H1 (cell line): Measurements from ENCODE around the gene PSMB11. TPM values are rescaled to one million over a fixed set of nuclear protein-coding genes. Genes with fewer than 3 reads are reported as not detected.

Source experiments
- CTCF ChIA-PET: fragments of 300-600 bp; sonication (Branson Sonifier 250); formaldehyde crosslinking; loops from one replicate; lab custom pipeline; 2021; ENCODE audit not compliant: partially characterized antibody; lab: Charles Lee
- POLR2A ChIA-PET: fragments of 300-600 bp; sonication (Branson Sonifier 250); formaldehyde crosslinking; loops from one replicate; lab custom pipeline; 2021; ENCODE audit warnings: inconsistent platforms; ENCODE audit not compliant: partially characterized antibody; lab: Charles Lee
- DNase-seq, 2 experiments: peaks; one replicate each; pipeline versions ENCODE4 v3.0.0 to v3.0.0-alpha.2; 2010 to 2022; ENCODE audit warnings: low spot score in 2 of 2, low read depth in 1 of 2, mixed read lengths in 1 of 2
- FAIRE-seq: peaks from 2 replicates; lab custom pipeline; 2011; peaks lifted over from hg19 to GRCh38; lab: Jason Lieb, UNC
- H2AFZ ChIP-seq: 2 replicates; pipeline ENCODE4 v1.8.1; 2012; ENCODE audit warnings: low read length, inconsistent platforms
- H2AK5ac ChIP-seq: 2 replicates; pipeline ENCODE4 v1.6.1; 2013; ENCODE audit warnings: low read depth, low read length
- H2BK120ac ChIP-seq: replicated peaks from 2 replicates; pipeline ENCODE3; 2013; ENCODE audit warnings: low read depth, low read length, inconsistent platforms
- H2BK12ac ChIP-seq: 2 replicates; pipeline ENCODE4 v1.6.1; 2013; ENCODE audit warnings: low read depth, low read length
- H2BK15ac ChIP-seq: 2 replicates; pipeline ENCODE4 v1.6.1; 2013; ENCODE audit warnings: low read length
- H2BK20ac ChIP-seq: 2 replicates; pipeline ENCODE4 v1.6.1; 2013; ENCODE audit warnings: low read length
- H2BK5ac ChIP-seq: 2 replicates; pipeline ENCODE4 v1.6.1; 2013; ENCODE audit warnings: low read depth, low read length
- H3K14ac ChIP-seq: 2 replicates; pipeline ENCODE4 v1.6.1; 2013; ENCODE audit warnings: inconsistent platforms; ENCODE audit not compliant: insufficient read length
- H3K18ac ChIP-seq: 2 replicates; pipeline ENCODE4 v1.6.1; 2013; ENCODE audit warnings: low read length; ENCODE audit errors: extremely low read depth
- H3K23ac ChIP-seq: 2 replicates; pipeline ENCODE4 v1.6.1; 2013; ENCODE audit warnings: inconsistent platforms; ENCODE audit not compliant: insufficient read length
- H3K23me2 ChIP-seq: 2 replicates; pipeline ENCODE4 v1.6.1; 2013; ENCODE audit warnings: low read depth, low read length
- H3K27ac ChIP-seq: 2 replicates; pipeline ENCODE4 v1.6.1; 2011; ENCODE audit warnings: low read depth, low read length, inconsistent platforms
- H3K27me3 ChIP-seq, 4 experiments: replicated peaks in 1 of 4; 1 replicate in 1 of 4; 2 replicates in 3 of 4; pipeline versions ENCODE4 v1.6.1 to v1.8.1; 2011 to 2013; ENCODE audit warnings: low read length in 3 of 4, mild to moderate bottlenecking in 3 of 4, inconsistent platforms in 2 of 4, mixed read lengths in 2 of 4, moderate library complexity in 1 of 4; ENCODE audit not compliant: control insufficient read depth in 3 of 4, insufficient read depth in 3 of 4; ENCODE audit errors: extremely low read depth in 1 of 4
- H3K36me3 ChIP-seq, 4 experiments: 2 replicates each; pipeline versions ENCODE4 v1.6.1 to v1.8.1; 2011 to 2013; ENCODE audit warnings: mild to moderate bottlenecking in 4 of 4, low read length in 3 of 4, moderate library complexity in 2 of 4, control low read depth in 1 of 4, inconsistent platforms in 1 of 4; ENCODE audit not compliant: insufficient read depth in 4 of 4, control insufficient read depth in 2 of 4
- H3K4ac ChIP-seq: replicated peaks from 2 replicates; pipeline ENCODE3; 2013; ENCODE audit warnings: low read length, low read depth, mixed read lengths, inconsistent platforms; ENCODE audit not compliant: insufficient read length
- H3K4me1 ChIP-seq, 4 experiments: replicated peaks in 1 of 4; 1 replicate in 1 of 4; 2 replicates in 3 of 4; pipeline versions ENCODE4 v1.6.1 to v1.8.1; 2011 to 2013; ENCODE audit warnings: low read length in 3 of 4, inconsistent platforms in 2 of 4, mixed read lengths in 1 of 4; ENCODE audit not compliant: insufficient read depth in 4 of 4, control insufficient read depth in 3 of 4
- H3K4me2 ChIP-seq, 2 experiments: 2 replicates each; pipeline versions ENCODE4 v1.6.1 to v1.8.1; 2011 to 2013; ENCODE audit warnings: low read depth in 2 of 2, low read length in 2 of 2, control low read depth in 1 of 2, inconsistent platforms in 1 of 2, mild to moderate bottlenecking in 1 of 2; ENCODE audit not compliant: insufficient read depth in 1 of 2
- H3K4me3 ChIP-seq, 4 experiments: fragments of 200-600, 300-600 bp in 1 of 4; sonication (generic), shearing (Covaris generic), sonication (Bioruptor Twin) in 1 of 4; 2 replicates each; pipeline versions ENCODE4 v1.5.1 to v1.8.1; 2011 to 2016; ENCODE audit warnings: low read length in 4 of 4, low read depth in 3 of 4, control low read depth in 2 of 4, inconsistent platforms in 2 of 4, mild to moderate bottlenecking in 2 of 4, mixed read lengths in 1 of 4, moderate library complexity in 1 of 4; ENCODE audit not compliant: insufficient read depth in 2 of 4; ENCODE audit errors: extremely low read depth in 1 of 4
- H3K56ac ChIP-seq: replicated peaks from 2 replicates; pipeline ENCODE3; 2013; ENCODE audit warnings: low read depth, mild to moderate bottlenecking, mixed read lengths, low read length, inconsistent platforms; ENCODE audit not compliant: insufficient read length
- H3K79me1 ChIP-seq: 2 replicates; pipeline ENCODE4 v1.6.1; 2013; ENCODE audit warnings: low read depth, low read length, control low read depth
- H3K79me2 ChIP-seq, 2 experiments: 2 replicates each; pipeline versions ENCODE4 v1.6.1 to v1.8.1; 2012 to 2013; ENCODE audit warnings: low read length in 2 of 2, mild to moderate bottlenecking in 2 of 2, inconsistent platforms in 1 of 2; ENCODE audit not compliant: insufficient read depth in 2 of 2, control insufficient read depth in 1 of 2
- H3K9ac ChIP-seq, 4 experiments: replicated peaks in 1 of 4; 1 replicate in 1 of 4; 2 replicates in 3 of 4; pipeline versions ENCODE4 v1.6.1 to v1.8.1; 2011 to 2013; ENCODE audit warnings: low read depth in 3 of 4, low read length in 3 of 4, control low read depth in 2 of 4, mild to moderate bottlenecking in 2 of 4, moderate library complexity in 2 of 4, inconsistent platforms in 1 of 4; ENCODE audit errors: extremely low read depth in 1 of 4
- H3K9me3 ChIP-seq, 2 experiments: 2 replicates each; pipeline versions ENCODE4 v1.6.1 to v1.8.1; 2012 to 2013; ENCODE audit warnings: mild to moderate bottlenecking in 2 of 2, moderate library complexity in 2 of 2, control low read depth in 1 of 2, inconsistent platforms in 1 of 2, low read depth in 1 of 2, low read length in 1 of 2, mixed read lengths in 1 of 2; ENCODE audit not compliant: insufficient read depth in 2 of 2
- H4K20me1 ChIP-seq, 2 experiments: replicated peaks in 1 of 2; 2 replicates each; pipeline versions ENCODE3 to v1.8.1; 2011 to 2013; ENCODE audit warnings: inconsistent platforms in 2 of 2, low read length in 2 of 2, mild to moderate bottlenecking in 1 of 2; ENCODE audit not compliant: insufficient read depth in 2 of 2, control insufficient read depth in 1 of 2
- H4K5ac ChIP-seq: 2 replicates; pipeline ENCODE4 v1.6.1; 2013; ENCODE audit warnings: low read length, low read depth, mixed read lengths, inconsistent platforms; ENCODE audit not compliant: insufficient read length
- H4K8ac ChIP-seq: 2 replicates; pipeline ENCODE4 v1.8.0; 2013; ENCODE audit warnings: mild to moderate bottlenecking, moderate library complexity, low read length, inconsistent platforms; ENCODE audit not compliant: insufficient read depth; ENCODE audit errors: extremely low read depth
- H4K91ac ChIP-seq: replicated peaks from 2 replicates; pipeline ENCODE3; 2013; ENCODE audit warnings: low read length, mixed read lengths, inconsistent platforms; ENCODE audit not compliant: insufficient read length
- ASH2L ChIP-seq: fragments of 200-600, 300-600 bp; sonication (generic); IDR thresholded peaks from one replicate; pipeline ENCODE4 v1.7.1; 2017; ENCODE audit warnings: low read length
- BACH1 ChIP-seq: IDR thresholded peaks from 2 replicates; pipeline ENCODE4 v1.6.1; 2012; ENCODE audit warnings: low read length, improper control_type of control experiment
- EP300 ChIP-seq, 2 experiments: IDR thresholded peaks; 1 replicate in 1 of 2; 2 replicates in 1 of 2; pipeline ENCODE4 v1.6.1; 2011 to 2012; ENCODE audit warnings: low read depth in 2 of 2, low read length in 2 of 2, mild to moderate bottlenecking in 2 of 2, borderline replicate concordance in 1 of 2, inconsistent platforms in 1 of 2, moderate library complexity in 1 of 2
- EZH2 ChIP-seq: fragments of 200-600 bp; sonication (generic); IDR thresholded peaks from 2 replicates; pipeline ENCODE4 v1.7.1; 2012; ENCODE audit warnings: low read depth, mild to moderate bottlenecking, moderate library complexity, low read length, inconsistent platforms; ENCODE audit not compliant: severe bottlenecking
- GTF2F1 ChIP-seq: IDR thresholded peaks from 2 replicates; pipeline ENCODE4 v1.6.1; 2012; ENCODE audit warnings: low read depth, low read length, improper control_type of control experiment, borderline replicate concordance
- HDAC6 ChIP-seq: IDR thresholded peaks from one replicate; pipeline ENCODE4 v1.7.1; 2012; ENCODE audit warnings: low read depth, mild to moderate bottlenecking, inconsistent platforms, low read length, moderate library complexity
- KDM4A ChIP-seq: IDR thresholded peaks from one replicate; pipeline ENCODE4 v1.7.1; 2012; ENCODE audit warnings: low read depth, mild to moderate bottlenecking, moderate library complexity, low read length, inconsistent platforms; ENCODE audit not compliant: severe bottlenecking
- MAX ChIP-seq: IDR thresholded peaks from 2 replicates; pipeline ENCODE4 v1.6.1; 2012; ENCODE audit warnings: inconsistent platforms
- NRF1 ChIP-seq: IDR thresholded peaks from 2 replicates; pipeline ENCODE4 v1.6.1; 2011; ENCODE audit warnings: mild to moderate bottlenecking, low read depth, low read length, improper control_type of control experiment
- POU5F1 ChIP-seq: IDR thresholded peaks from 2 replicates; pipeline ENCODE4 v1.6.1; 2011; ENCODE audit warnings: low read depth, mild to moderate bottlenecking, low read length, moderate library complexity
- SIN3A ChIP-seq, 2 experiments: IDR thresholded peaks in 1 of 2; conservative IDR thresholded peaks in 1 of 2; 2 replicates each; pipeline ENCODE4 v1.6.1; 2011 to 2012; ENCODE audit warnings: low read length in 2 of 2, improper control_type of control experiment in 1 of 2, low read depth in 1 of 2, mild to moderate bottlenecking in 1 of 2
- SP2 ChIP-seq: IDR thresholded peaks from 2 replicates; pipeline ENCODE4 v1.6.1; 2012; ENCODE audit warnings: mild to moderate bottlenecking, low read length, inconsistent platforms
- WGBS, 2 experiments: shearing (Covaris generic) in 1 of 2; methylation state at CpG; one replicate each; pipeline versions ENCODE4 v1.1.6 to v1.1.7; 2013 to 2015; ENCODE audit warnings: low lambda C conversion rate in 2 of 2, mixed read lengths in 2 of 2, inconsistent platforms in 1 of 2, low coverage in 1 of 2, missing lambda C conversion rate in 1 of 2; ENCODE audit not compliant: insufficient replicate concordance in 2 of 2, insufficient coverage in 1 of 2, insufficient read length in 1 of 2; ENCODE audit errors: extremely low coverage in 1 of 2, missing lambda C conversion rate in 1 of 2; 5-methylcytosine and 5-hydroxymethylcytosine counted together
- polyA plus RNA-seq, 7 experiments: library from polyadenylated mRNA; depleted of rRNA in 3 of 7; stranded (reverse) in 5 of 7; unstranded in 2 of 7; fragments of >200 nt in 5 of 7; fragments of 200-250 nt in 2 of 7; gene quantifications; 1 replicate in 5 of 7; 2 replicates in 1 of 7; 4 replicates in 1 of 7; pipeline versions ENCODE4 v1.2.1 to v1.2.3, GENCODE V29; 2011 to 2013; ENCODE audit warnings: missing spikeins in 2 of 7, mixed read lengths in 2 of 7
- total RNA-seq: library from RNA; stranded (reverse); fragmentation: NEBNext Ultra II Directional; extraction: Animal tissue kit (Norgen Biotek cat#: 25700); gene quantifications from 2 replicates; pipeline ENCODE4 v1.2.1, GENCODE V29; 2021

The PSMB11 gene
- total and polyA plus RNA-seq, 2 of the 8 experiments (the other 6 are each of a cell fraction or from before 2014, with no cell fraction given): not detected

DNA sequence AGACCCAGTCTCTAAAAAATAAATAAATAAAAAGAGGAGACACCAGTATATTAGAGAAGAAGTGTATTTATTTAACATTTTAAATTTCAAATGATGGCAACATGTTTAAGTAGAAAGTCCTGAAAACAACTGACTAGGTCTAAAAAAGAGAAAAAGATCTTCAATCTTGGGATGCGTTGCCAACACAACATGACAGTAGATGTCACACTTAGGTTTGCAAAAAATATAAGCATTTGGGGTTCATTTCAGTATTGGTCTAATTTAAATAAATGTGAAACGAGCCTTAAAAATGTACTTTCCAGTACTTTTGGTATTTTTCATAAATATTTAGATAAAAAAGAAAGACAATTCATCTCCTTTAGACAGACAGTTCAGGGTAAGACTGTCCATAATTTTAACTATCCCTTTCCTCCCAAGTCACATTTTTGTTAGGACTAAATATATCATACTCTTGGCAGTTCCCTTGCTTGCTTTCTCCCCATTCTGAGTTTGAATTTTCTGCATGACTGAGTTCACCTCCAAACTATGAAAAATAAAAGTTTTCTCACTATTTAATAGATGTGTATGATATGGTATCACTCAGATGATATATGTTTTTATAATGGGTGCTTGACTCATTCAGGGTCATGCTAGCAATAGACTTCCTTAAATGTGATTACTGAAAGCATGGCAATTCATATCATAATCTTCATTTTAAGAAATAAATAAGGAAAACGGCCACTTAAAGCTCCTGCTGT, 36.4 kb upstream of the PSMB11 start:
- Histone ChIP-seq H2BK12ac (no peak overlapping the region), H3K79me1 (no peaks in the 10 kb centered on the region), H2BK20ac (no peak overlapping the region), H4K5ac (no peak overlapping the region), H3K27ac (no peak overlapping the region), H4K91ac (no peak overlapping the region), H3K23me2 (peaks cover 6% of the 10 kb centered on the region), H4K20me1 (no peaks in the 10 kb centered on the region), H4K8ac (no peak overlapping the region), H2BK15ac (no peak overlapping the region), H3K23ac (no peak overlapping the region), H3K4me2 (peak overlapping the region; percentile 80 to 82; a peak in 3 of 4 replicates), H2AFZ (no peak overlapping the region), H3K9me3 (no peaks in the 10 kb centered on the region), H3K14ac (no peak overlapping the region), H3K4me3 (peak overlapping the region; percentile 73 to 85 (median 76); a peak in 4 of 8 replicates), H2BK120ac (no peak overlapping the region), H3K9ac (no peak overlapping the region), H3K18ac (no peak overlapping the region), H3K4me1 (peaks cover 4 to 7% (median 6%) of the 10 kb centered on the region in 4 experiments; a peak in 4 of 7 replicates), H3K79me2 (no peaks in the 10 kb centered on the region), H3K36me3 (no peaks in the 10 kb centered on the region), H2AK5ac (no peak overlapping the region), H3K27me3 (no peaks in the 10 kb centered on the region), H2BK5ac (no peak overlapping the region), H3K56ac (no peak overlapping the region), H3K4ac (no peak overlapping the region)
- CTCF ChIA-PET: interaction anchor here (0.6 to 4.1 kb wide), 13 partner anchors 10 to 231 kb away, joined by 3 to 60 read pairs (median 11); partner anchors contain the start of genes AJUBA and PSMB5
- 84% methylated on average over 3 of the region's 3 CpGs; no CpG with 5 or more reads in 1 of the 2 experiments for WGBS, 2 experiments
- FAIRE-seq (no peak), DNase-seq (no peak)
- POLR2A ChIA-PET: interaction anchor here (0.9 to 4.1 kb wide), 19 partner anchors 9 to 245 kb away, joined by 3 to 99 read pairs (median 9); partner anchors contain the start of genes ACIN1, AJUBA, C14orf119 and HAUS4
- TF ChIP-seq BACH1 (no peak), POU5F1 (no peak), ASH2L (no peak), EP300 (IDR thresholded peaks at IDR 0.05; ENCODE audit: borderline replicate concordance in 1 of 2, low read depth in 2 of 2, low read length in 2 of 2) (no peak), KDM4A (no peak), MAX (no peak), SP2 (no peak), SIN3A (conservative IDR thresholded peaks at IDR 0.05 in 1 of 2, IDR thresholded peaks at IDR 0.05 in 1 of 2; ENCODE audit: low read depth in 1 of 2, low read length in 2 of 2) (no peak), GTF2F1 (no peak), NRF1 (no peak), HDAC6 (no peak), EZH2 (no peak)
